Measurements from ENCODE around the gene TCAIM.

Gene TCAIM

GRCh38 chr3:44446929-44447328 lies 108.4 kb downstream of the TCAIM start:
- DNase-seq, result no peak

GRCh38 chr3:44451441-44451840 lies 112.9 kb downstream of the TCAIM start:
- no peak for DNase-seq

- no peak for DNase-seq
Measured at GRCh38 chr3:44454258-44454657, 115.7 kb downstream of the TCAIM start.

- DNase-seq, result no peak
Measured at GRCh38 chr3:44455318-44455717, 116.8 kb downstream of the TCAIM start.

All from activated CD8-positive, alpha-beta memory T cell treated with anti-CD3 and anti-CD28 coated beads, Interleukin-2, amount 50 U/mL, for 48 hours (primary cell).